Lower leg skin (tissue), 4 donors: ENCODE measurements around the gene NDFIP1. TPM values are rescaled to one million over a fixed set of nuclear protein-coding genes. Genes with fewer than 3 reads are reported as not detected.
"Not testable (repeated sequence)": the region's sequence is repeated elsewhere in the genome, so short reads cannot be mapped to it uniquely, and the experiment has no call there.

Source experiments
- DNase-seq, 2 donors: peaks; one replicate each; pipeline ENCODE4 v3.0.0-alpha.2; 2019; ENCODE audit warnings: low spot score in 2 of 2
- H3K4me3 ChIP-seq: fragments of 200-600 bp; sonication (generic); 2 replicates; pipeline ENCODE4 v1.5.1; 2017; ENCODE audit warnings: mild to moderate bottlenecking, low read depth; ENCODE audit not compliant: poor library complexity, severe bottlenecking
- POLR2A ChIP-seq, 2 donors: fragments of 450-650 bp; IDR thresholded peaks; one replicate each; pipeline ENCODE4 v1.6.1; 2016 to 2017; ENCODE audit warnings: antibody characterized with exemption in 2 of 2, mild to moderate bottlenecking in 1 of 2, moderate library complexity in 1 of 2
- WGBS, 2 donors: methylation state at CpG; one replicate each; pipeline ENCODE4 v1.1.5; 2018; 5-methylcytosine and 5-hydroxymethylcytosine counted together
- intact Hi-C: fragments of 100-400 bp; cut with DNase I; formaldehyde crosslinking; loops from one replicate; pipeline ENCODE4 v1.15.0; 2023; ENCODE audit warnings: low total_unique reads
- total RNA-seq, 4 donors: library from RNA; depleted of rRNA; stranded (reverse); fragments of >200 nt; gene quantifications; one replicate each; pipeline ENCODE4 v1.1.0, GENCODE V29; 2016
- TF ChIP-seq, protein P1 (sequence below), 3 donors: fragments of 450-650 bp; IDR thresholded peaks; one replicate each; pipeline ENCODE4 v1.5.1; 2016; ENCODE audit warnings: antibody characterized with exemption in 3 of 3, mild to moderate bottlenecking in 3 of 3, moderate library complexity in 2 of 3

NDFIP1 gene
- total RNA-seq, 4 donors from 2014 or later: 25.8 to 83.9 (median 56.6) TPM

GRCh38 chr5:142149363-142149762 lies 40.8 kb downstream of the NDFIP1 start:
- H3K4me3 ChIP-seq: no peak overlapping the region
- WGBS, 2 donors: 80 to 85% methylated on average over 1 of the region's 1 CpG
- no peak for TF ChIP-seq POLR2A (IDR thresholded peaks at IDR 0.05)
- TF ChIP-seq, protein P1, sequence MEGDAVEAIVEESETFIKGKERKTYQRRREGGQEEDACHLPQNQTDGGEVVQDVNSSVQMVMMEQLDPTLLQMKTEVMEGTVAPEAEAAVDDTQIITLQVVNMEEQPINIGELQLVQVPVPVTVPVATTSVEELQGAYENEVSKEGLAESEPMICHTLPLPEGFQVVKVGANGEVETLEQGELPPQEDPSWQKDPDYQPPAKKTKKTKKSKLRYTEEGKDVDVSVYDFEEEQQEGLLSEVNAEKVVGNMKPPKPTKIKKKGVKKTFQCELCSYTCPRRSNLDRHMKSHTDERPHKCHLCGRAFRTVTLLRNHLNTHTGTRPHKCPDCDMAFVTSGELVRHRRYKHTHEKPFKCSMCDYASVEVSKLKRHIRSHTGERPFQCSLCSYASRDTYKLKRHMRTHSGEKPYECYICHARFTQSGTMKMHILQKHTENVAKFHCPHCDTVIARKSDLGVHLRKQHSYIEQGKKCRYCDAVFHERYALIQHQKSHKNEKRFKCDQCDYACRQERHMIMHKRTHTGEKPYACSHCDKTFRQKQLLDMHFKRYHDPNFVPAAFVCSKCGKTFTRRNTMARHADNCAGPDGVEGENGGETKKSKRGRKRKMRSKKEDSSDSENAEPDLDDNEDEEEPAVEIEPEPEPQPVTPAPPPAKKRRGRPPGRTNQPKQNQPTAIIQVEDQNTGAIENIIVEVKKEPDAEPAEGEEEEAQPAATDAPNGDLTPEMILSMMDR (IDR thresholded peaks at IDR 0.05): no peak
- no peak for DNase-seq
- intact Hi-C loops: loop anchor here (5.0 to 10.0 kb wide), 2 partner anchors 157 to 455 kb away; no protein-coding TSS in a partner anchor

DNA sequence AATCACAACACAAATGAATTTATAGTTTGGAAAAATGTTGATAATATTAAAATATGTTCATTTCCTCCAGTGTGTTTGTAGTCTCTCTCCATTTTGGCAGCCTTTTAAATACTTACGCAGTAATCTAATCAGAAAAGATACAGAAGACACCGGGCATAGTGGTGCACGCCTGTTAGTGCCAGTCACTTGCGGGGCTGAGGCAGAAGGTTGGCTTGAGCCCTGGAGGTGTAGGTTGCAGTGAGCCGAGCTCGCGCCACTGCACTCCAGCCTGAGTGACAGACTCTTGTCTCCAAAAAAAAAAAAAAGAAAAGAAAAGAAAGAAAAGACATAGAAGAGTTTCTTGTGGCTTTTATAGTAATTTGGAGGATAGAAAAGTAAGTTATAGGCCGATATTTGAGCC lies 41.9 kb downstream of the NDFIP1 start:
- no peak for DNase-seq
- intact Hi-C loops: loop anchor here (5.0 kb wide), 1 partner anchor 397 kb away; no protein-coding TSS in a partner anchor
- WGBS, 2 donors: 88 to 89% methylated on average over 8 of the region's 8 CpGs
- H3K4me3 ChIP-seq: no peak overlapping the region
- TF ChIP-seq POLR2A (IDR thresholded peaks at IDR 0.05): no peak
- TF ChIP-seq, protein P1 (IDR thresholded peaks at IDR 0.05): no peak

DNA sequence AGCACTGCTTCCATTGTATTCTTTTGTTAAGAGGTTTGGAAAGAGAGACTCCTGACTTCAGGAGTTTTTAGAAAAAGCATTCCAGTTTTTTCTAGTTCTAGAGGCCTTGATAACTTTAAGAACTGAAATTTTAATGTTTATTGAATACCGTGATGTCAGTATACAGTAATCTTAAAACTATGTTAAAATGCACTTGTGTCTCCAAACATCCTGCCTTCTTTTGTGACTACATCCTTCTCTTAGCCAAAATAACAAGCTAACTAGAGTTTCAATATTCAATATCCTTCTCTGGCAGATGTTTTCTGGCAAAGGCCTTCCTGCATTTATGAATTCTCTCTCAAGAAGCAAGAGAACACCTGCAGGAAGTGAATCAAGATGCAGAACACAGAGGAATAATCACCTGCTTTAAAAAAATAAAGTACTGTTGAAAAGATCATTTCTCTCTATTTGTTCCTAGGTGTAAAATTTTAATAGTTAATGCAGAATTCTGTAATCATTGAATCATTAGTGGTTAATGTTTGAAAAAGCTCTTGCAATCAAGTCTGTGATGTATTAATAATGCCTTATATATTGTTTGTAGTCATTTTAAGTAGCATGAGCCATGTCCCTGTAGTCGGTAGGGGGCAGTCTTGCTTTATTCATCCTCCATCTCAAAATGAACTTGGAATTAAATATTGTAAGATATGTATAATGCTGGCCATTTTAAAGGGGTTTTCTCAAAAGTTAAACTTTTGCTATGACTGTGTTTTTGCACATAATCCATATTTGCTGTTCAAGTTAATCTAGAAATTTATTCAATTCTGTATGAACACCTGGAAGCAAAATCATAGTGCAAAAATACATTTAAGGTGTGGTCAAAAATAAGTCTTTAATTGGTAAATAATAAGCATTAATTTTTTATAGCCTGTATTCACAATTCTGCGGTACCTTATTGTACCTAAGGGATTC lies 43.1 kb downstream of the NDFIP1 start:
- intact Hi-C loops: loop anchor here (5.0 kb wide), 1 partner anchor 396 kb away; no protein-coding TSS in a partner anchor
- 42 to 54% methylated on average over 3 of the region's 3 CpGs for WGBS, 2 donors
- peak in 1 of 2 donors; percentile 48 for DNase-seq

DNA sequence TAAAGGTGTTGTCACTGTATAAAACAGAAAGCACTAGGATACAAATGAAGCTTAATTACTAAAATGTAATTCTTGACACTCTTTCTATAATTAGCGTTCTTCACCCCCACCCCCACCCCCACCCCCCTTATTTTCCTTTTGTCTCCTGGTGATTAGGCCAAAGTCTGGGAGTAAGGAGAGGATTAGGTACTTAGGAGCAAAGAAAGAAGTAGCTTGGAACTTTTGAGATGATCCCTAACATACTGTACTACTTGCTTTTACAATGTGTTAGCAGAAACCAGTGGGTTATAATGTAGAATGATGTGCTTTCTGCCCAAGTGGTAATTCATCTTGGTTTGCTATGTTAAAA lies 43.8 kb downstream of the NDFIP1 start:
- WGBS, 2 donors: 75 to 80% methylated on average over 1 of the region's 1 CpG
- H3K4me3 ChIP-seq: no peak overlapping the region
- no peak for DNase-seq
- intact Hi-C loops: loop anchor here (5.0 kb wide), 1 partner anchor 395 kb away; no protein-coding TSS in a partner anchor
- TF ChIP-seq, protein P1 (IDR thresholded peaks at IDR 0.05): no peak
- no peak for TF ChIP-seq POLR2A (IDR thresholded peaks at IDR 0.05)

More for the DNA sequence above, 43.1 kb downstream of the NDFIP1 start:
- TF ChIP-seq, protein P1 (IDR thresholded peaks at IDR 0.05): peak in 1 of 3 donors; percentile 21
- no peak for TF ChIP-seq POLR2A (IDR thresholded peaks at IDR 0.05)
- H3K4me3 ChIP-seq: no peak overlapping the region

GRCh38 chr5:142153674-142154448 lies 45.3 kb downstream of the NDFIP1 start:
- intact Hi-C loops: loop anchor here (5.0 kb wide), 1 partner anchor 393 kb away; no protein-coding TSS in a partner anchor
- WGBS, 2 donors: 90 to 94% methylated on average over 12 of the region's 12 CpGs
- no peak for DNase-seq
- no peak overlapping the region for H3K4me3 ChIP-seq
- TF ChIP-seq, protein P1 (IDR thresholded peaks at IDR 0.05): no peak
- TF ChIP-seq POLR2A (IDR thresholded peaks at IDR 0.05): no peak

- not testable (repeated sequence) for H3K4me3 ChIP-seq, DNase-seq
- intact Hi-C loops: loop anchor here (5.0 kb wide), 1 partner anchor 393 kb away; no protein-coding TSS in a partner anchor
- WGBS, 2 donors: 97% methylated on average over 12 of the region's 12 CpGs
Measured at GRCh38 chr5:142154449-142154841, 45.9 kb downstream of the NDFIP1 start.
